NCI-H526 treated with DMSO at 0.1 percent for 48 hours (cell line): Measurements from ENCODE around the gene TECTA.
A peak's percentile ranks its signal among the peaks of the same experiment; 100 is the strongest.
"Not testable (repeated sequence)": the region's sequence is repeated elsewhere in the genome, so short reads cannot be mapped to it uniquely, and the experiment has no call there.

Experiments used
- DNase-seq: peaks from one replicate; lab custom pipeline; 2025; lab: John Stamatoyannopoulos, UW

The TECTA gene

GRCh38 chr11:121131656-121132055 lies 30.6 kb downstream of the TECTA start:
- DNase-seq: no peak

GRCh38 chr11:121132211-121132976 lies 31.4 kb downstream of the TECTA start:
- no peak for DNase-seq

- DNase-seq: no peak
These were observed 33.8 kb downstream of the TECTA start for GRCh38 chr11:121134741-121135312.

- no peak for DNase-seq
These were observed 36.0 kb downstream of the TECTA start for GRCh38 chr11:121137005-121137404.

GRCh38 chr11:121138259-121138658 lies 37.2 kb downstream of the TECTA start:
- no peak for DNase-seq

GRCh38 chr11:121140369-121140768 lies 39.3 kb downstream of the TECTA start:
- no peak for DNase-seq

GRCh38 chr11:121141066-121141465 lies 40.0 kb downstream of the TECTA start:
- DNase-seq: no peak

GRCh38 chr11:121143921-121144320 lies 42.9 kb downstream of the TECTA start:
- no peak for DNase-seq

GRCh38 chr11:121144723-121145122 lies 43.7 kb downstream of the TECTA start:
- DNase-seq: no peak

GRCh38 chr11:121145826-121146225 lies 44.8 kb downstream of the TECTA start:
- no peak for DNase-seq

GRCh38 chr11:121149116-121149515 lies 48.1 kb downstream of the TECTA start:
- no peak for DNase-seq

GRCh38 chr11:121151207-121151688 lies 50.2 kb downstream of the TECTA start:
- DNase-seq: no peak

GRCh38 chr11:121152764-121153163 lies 51.7 kb downstream of the TECTA start:
- peak; percentile 82 for DNase-seq

GRCh38 chr11:121153472-121153871 lies 52.4 kb downstream of the TECTA start:
- no peak for DNase-seq

- DNase-seq: no peak
These were observed 53.7 kb downstream of the TECTA start for GRCh38 chr11:121154486-121155314.

- DNase-seq: no peak
These were observed 56.7 kb downstream of the TECTA start for GRCh38 chr11:121157756-121158155.

GRCh38 chr11:121159741-121160140 lies 58.7 kb downstream of the TECTA start:
- no peak for DNase-seq

GRCh38 chr11:121161349-121161917 lies 60.4 kb downstream of the TECTA start:
- DNase-seq: no peak

- DNase-seq: no peak
These were observed 62.7 kb downstream of the TECTA start for GRCh38 chr11:121163658-121164308.

GRCh38 chr11:121177629-121178028 lies 76.6 kb downstream of the TECTA start:
- not testable (repeated sequence) for DNase-seq

GRCh38 chr11:121179306-121179705 lies 78.3 kb downstream of the TECTA start:
- DNase-seq: no peak

GRCh38 chr11:121180183-121180582 lies 79.1 kb downstream of the TECTA start:
- DNase-seq: no peak
